ACC112 (cell line): ENCODE data around the gene MAP3K6.

Source experiments
- H2AFZ ChIP-seq: fragments of 200-600 bp; sonication (generic); one replicate; pipeline ENCODE4 v1.6.0; 2017; ENCODE audit warnings: antibody characterized with exemption, low read length; ENCODE audit not compliant: unreplicated experiment
- H3K27ac ChIP-seq: fragments of 200-600 bp; sonication (generic); 2 replicates; pipeline ENCODE4 v1.5.1; 2014; ENCODE audit warnings: low read depth, mild to moderate bottlenecking, antibody characterized with exemption, low read length, moderate library complexity
- H3K27me3 ChIP-seq: fragments of 200-600 bp; sonication (generic); 2 replicates; pipeline ENCODE4 v1.6.1; 2014; ENCODE audit warnings: mild to moderate bottlenecking, antibody characterized with exemption, low read length, moderate library complexity, mixed read lengths; ENCODE audit not compliant: insufficient read depth
- H3K36me3 ChIP-seq: fragments of 200-600 bp; sonication (generic); 2 replicates; pipeline ENCODE4 v1.6.1; 2016; ENCODE audit warnings: mild to moderate bottlenecking, antibody characterized with exemption, low read length, moderate library complexity, mixed read lengths; ENCODE audit not compliant: insufficient read depth
- H3K4me1 ChIP-seq: fragments of 200-600 bp; sonication (generic); one replicate; pipeline ENCODE4 v1.6.1; 2016; ENCODE audit warnings: low read length, mixed read lengths; ENCODE audit not compliant: insufficient read depth, unreplicated experiment, control insufficient read depth
- H3K4me3 ChIP-seq: fragments of 200-600 bp; sonication (generic); 2 replicates; pipeline ENCODE4 v1.5.1; 2014; ENCODE audit warnings: mild to moderate bottlenecking, low read depth, low read length
- H3K79me2 ChIP-seq: fragments of 200-600 bp; sonication (generic); one replicate; pipeline ENCODE4 v1.6.0; 2016; ENCODE audit warnings: low read length; ENCODE audit not compliant: control insufficient read depth, unreplicated experiment, insufficient read depth

Gene MAP3K6

DNA sequence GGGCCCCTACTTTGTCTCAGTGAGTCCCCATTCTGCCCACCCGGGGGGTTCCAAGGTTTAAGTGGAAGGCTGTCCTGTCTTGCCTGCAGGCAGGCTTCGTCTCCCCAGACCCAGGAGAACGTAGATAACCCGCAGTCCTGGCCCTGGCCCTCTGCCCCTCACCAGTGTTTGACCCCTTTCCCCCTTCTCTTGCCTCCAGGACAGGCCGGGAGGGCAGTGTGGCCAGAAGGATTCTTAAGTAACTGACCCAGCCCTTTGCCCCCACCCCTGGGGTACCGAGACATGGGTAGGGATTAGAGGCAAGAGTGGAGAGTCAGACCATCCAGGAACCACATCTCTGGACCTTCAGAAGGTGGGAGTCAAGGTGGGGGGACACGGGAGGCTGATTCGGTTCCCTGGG lies 36.0 kb downstream of the MAP3K6 start:
- Histone ChIP-seq H3K79me2 (peaks cover 42% of the 10 kb centered on the region), H3K27ac (no peak overlapping the region), H3K4me3 (no peak overlapping the region), H3K36me3 (peaks cover 16% of the 10 kb centered on the region; the same call in 1 of the 2 replicates), H3K4me1 (peaks cover 14% of the 10 kb centered on the region), H3K27me3 (no peaks in the 10 kb centered on the region), H2AFZ (no peak overlapping the region)

- Histone ChIP-seq H3K79me2 (peaks cover 69% of the 10 kb centered on the region), H3K27ac (no peak overlapping the region), H3K4me1 (peaks cover 23% of the 10 kb centered on the region), H2AFZ (no peak overlapping the region), H3K27me3 (no peaks in the 10 kb centered on the region), H3K4me3 (no peak overlapping the region), H3K36me3 (peaks cover 6% of the 10 kb centered on the region; the same call in 1 of the 2 replicates)
These were observed 38.8 kb downstream of the MAP3K6 start for GRCh38 chr1:27327964-27328363.

- H3K27ac ChIP-seq, result no peak overlapping the region
- no peaks in the 10 kb centered on the region for H3K36me3 ChIP-seq
- peaks cover 9% of the 10 kb centered on the region for H3K4me1 ChIP-seq
- H3K4me3 ChIP-seq, result no peak overlapping the region
- no peaks in the 10 kb centered on the region for H3K27me3 ChIP-seq
- H2AFZ ChIP-seq, result no peak overlapping the region
- peaks cover 73% of the 10 kb centered on the region for H3K79me2 ChIP-seq
These were observed 41.5 kb downstream of the MAP3K6 start for GRCh38 chr1:27325286-27325685.

GRCh38 chr1:27322569-27323240 lies 44.1 kb downstream of the MAP3K6 start:
- Histone ChIP-seq H3K27ac (peak overlapping the region; percentile 68), H2AFZ (peak overlapping the region; percentile 26), H3K4me3 (peak overlapping the region; percentile 87), H3K27me3 (no peaks in the 10 kb centered on the region), H3K79me2 (peaks cover 54% of the 10 kb centered on the region), H3K36me3 (no peaks in the 10 kb centered on the region), H3K4me1 (peaks cover 9% of the 10 kb centered on the region)

DNA sequence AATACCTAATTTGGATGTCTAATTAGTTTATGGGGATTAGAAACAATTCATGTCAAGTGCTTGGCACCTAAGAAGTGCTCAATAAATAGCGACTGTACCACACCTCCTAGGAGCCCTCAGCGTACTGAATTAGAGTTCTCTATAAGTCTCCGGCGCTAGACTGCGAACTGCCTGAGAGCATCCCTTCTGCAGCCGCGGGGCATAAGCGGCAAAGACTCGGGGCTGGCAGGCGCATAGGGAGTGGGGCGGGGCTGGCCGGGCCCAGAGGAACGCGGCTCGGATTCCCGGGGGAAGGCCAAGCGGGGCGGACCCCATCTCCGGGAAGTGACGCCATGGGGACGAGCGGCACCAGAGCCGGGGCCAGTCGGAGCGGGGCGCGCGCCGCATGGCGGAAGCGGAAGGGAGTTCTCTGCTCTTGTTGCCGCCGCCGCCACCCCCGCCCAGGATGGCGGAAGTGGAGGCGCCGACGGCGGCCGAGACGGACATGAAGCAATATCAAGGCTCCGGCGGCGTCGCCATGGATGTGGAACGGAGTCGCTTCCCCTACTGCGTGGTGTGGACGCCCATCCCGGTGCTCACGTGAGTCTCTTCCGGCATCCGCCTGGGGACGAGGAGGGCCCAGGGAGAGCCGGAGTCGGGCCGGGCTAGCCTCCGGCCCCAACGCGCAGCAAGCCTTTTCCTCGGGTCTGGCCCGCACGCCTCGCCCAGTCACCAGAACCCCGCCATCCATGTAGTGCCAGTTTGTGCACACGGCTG lies 44.8 kb downstream of the MAP3K6 start, which contains the start of gene TMEM222:
TSS of gene TMEM222 (plus strand) at position 351 of the 756 bp plus-strand sequence. CDS start at position 386, 35 bp downstream.
- no peaks in the 10 kb centered on the region for H3K36me3 ChIP-seq
- H3K4me3 ChIP-seq, result peak within 1 kb of the TSS; percentile 87
- H3K4me1 ChIP-seq, result peaks cover 9% of the 10 kb centered on the region
- H3K27ac ChIP-seq, result peak within 1 kb of the TSS; percentile 68
- peak within 1 kb of the TSS; percentile 96 for H2AFZ ChIP-seq
- H3K27me3 ChIP-seq, result no peaks in the 10 kb centered on the region
- peaks cover 49% of the 10 kb centered on the region for H3K79me2 ChIP-seq

DNA sequence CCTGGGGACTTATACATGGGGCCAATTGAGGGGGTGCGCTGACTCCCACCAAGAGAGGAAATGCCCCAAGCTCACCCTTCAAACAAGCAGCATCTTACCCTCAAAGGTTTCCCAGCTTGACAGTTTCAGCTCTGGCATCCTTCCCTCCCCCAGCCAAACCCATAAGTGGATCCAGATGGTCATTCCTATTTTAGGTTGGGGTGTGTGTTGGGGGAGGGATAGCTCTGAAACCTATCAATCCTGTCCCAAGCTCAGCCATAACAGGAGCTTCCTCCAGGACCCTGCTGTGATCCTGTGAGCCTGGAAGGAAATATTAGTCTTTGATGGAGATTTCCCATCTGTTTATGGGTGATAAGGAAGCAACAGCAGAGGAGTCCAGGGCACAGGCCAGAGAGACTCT lies 48.2 kb downstream of the MAP3K6 start:
- Histone ChIP-seq H3K4me1 (peaks cover 6% of the 10 kb centered on the region), H3K79me2 (peaks cover 17% of the 10 kb centered on the region), H3K27ac (no peak overlapping the region), H2AFZ (no peak overlapping the region), H3K4me3 (no peak overlapping the region), H3K27me3 (no peaks in the 10 kb centered on the region), H3K36me3 (no peaks in the 10 kb centered on the region)

- no peaks in the 10 kb centered on the region for H3K36me3 ChIP-seq
- no peak overlapping the region for H3K27ac ChIP-seq
- peaks cover 12% of the 10 kb centered on the region for H3K79me2 ChIP-seq
- peaks cover 2% of the 10 kb centered on the region for H3K4me1 ChIP-seq
- no peaks in the 10 kb centered on the region for H3K27me3 ChIP-seq
- no peak overlapping the region for H2AFZ ChIP-seq
- H3K4me3 ChIP-seq, result no peak overlapping the region
These were observed 48.6 kb downstream of the MAP3K6 start for GRCh38 chr1:27318136-27318535.

- no peaks in the 10 kb centered on the region for H3K4me1 ChIP-seq
- H3K27ac ChIP-seq, result no peak overlapping the region
- no peaks in the 10 kb centered on the region for H3K27me3 ChIP-seq
- no peak overlapping the region for H3K4me3 ChIP-seq
- H2AFZ ChIP-seq, result no peak overlapping the region
- H3K36me3 ChIP-seq, result no peaks in the 10 kb centered on the region
- H3K79me2 ChIP-seq, result peaks cover 2% of the 10 kb centered on the region
These were observed 49.9 kb downstream of the MAP3K6 start for GRCh38 chr1:27316860-27317259.

GRCh38 chr1:27314737-27315136 lies 52.0 kb downstream of the MAP3K6 start:
- Histone ChIP-seq H3K79me2 (no peaks in the 10 kb centered on the region), H3K27ac (no peak overlapping the region), H3K4me1 (no peaks in the 10 kb centered on the region), H3K36me3 (no peaks in the 10 kb centered on the region), H2AFZ (no peak overlapping the region), H3K4me3 (no peak overlapping the region), H3K27me3 (no peaks in the 10 kb centered on the region)

DNA sequence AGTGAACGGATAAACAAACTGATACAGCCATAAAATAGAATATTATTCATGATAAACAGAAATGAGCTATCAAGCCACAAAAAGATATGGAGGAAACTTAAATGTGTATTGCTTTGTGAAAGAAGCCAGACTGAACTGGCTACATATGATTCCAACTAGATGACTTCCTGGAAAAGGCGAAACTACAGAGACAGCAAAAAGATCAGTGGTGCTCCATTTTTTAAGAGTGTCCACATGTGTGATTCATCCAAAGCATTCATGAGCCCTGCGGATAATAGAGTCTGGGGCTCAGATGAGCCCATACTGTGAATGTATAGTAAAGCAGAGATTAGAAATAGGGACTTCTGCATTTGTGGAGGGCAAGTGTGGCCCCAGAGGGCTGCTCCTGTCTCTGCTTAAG lies 52.6 kb downstream of the MAP3K6 start:
- Histone ChIP-seq H3K36me3 (no peaks in the 10 kb centered on the region), H3K79me2 (no peaks in the 10 kb centered on the region), H3K4me3 (no peak overlapping the region), H3K27me3 (no peaks in the 10 kb centered on the region), H3K27ac (no peak overlapping the region), H3K4me1 (no peaks in the 10 kb centered on the region), H2AFZ (no peak overlapping the region)
